Pulmonary artery endothelial cell (primary cell): Measurements from ENCODE around the gene PIK3CA. TPM values are rescaled to one million over a fixed set of nuclear protein-coding genes. Genes with fewer than 3 reads are reported as not detected.

Experiments used
- total RNA-seq: library from RNA; depleted of rRNA; stranded (reverse); fragments of >200 nt; gene quantifications from 2 replicates; pipeline ENCODE4 v1.2.3, GENCODE V29; 2014

The PIK3CA gene
- total RNA-seq, 1 donor from 2014 or later, result 26.2 TPM

Other genes with a start within 250 kb of the PIK3CA start
- gene ZMAT3, start 76.5 kb upstream of the PIK3CA start, total RNA-seq, result 29.4 and 35.0 TPM in 2 replicates
- 0.46 and 1.4 TPM in 2 replicates for gene KCNMB3, start 102.8 kb downstream of the PIK3CA start, total RNA-seq
- 47.3 and 50.6 TPM in 2 replicates for gene ZNF639, start 174.7 kb downstream of the PIK3CA start, total RNA-seq
- gene MFN1, start 199.4 kb downstream of the PIK3CA start, total RNA-seq, result 48.5 and 63.7 TPM in 2 replicates